HG03139 (cell line): ENCODE results near the gene RSPH3.

Experiments
- ATAC-seq: cut with Tn5 transposase; IDR thresholded peaks from one replicate; pipeline ENCODE4 v1.9.1; 2021; ENCODE audit not compliant: unreplicated experiment

The RSPH3 gene

DNA sequence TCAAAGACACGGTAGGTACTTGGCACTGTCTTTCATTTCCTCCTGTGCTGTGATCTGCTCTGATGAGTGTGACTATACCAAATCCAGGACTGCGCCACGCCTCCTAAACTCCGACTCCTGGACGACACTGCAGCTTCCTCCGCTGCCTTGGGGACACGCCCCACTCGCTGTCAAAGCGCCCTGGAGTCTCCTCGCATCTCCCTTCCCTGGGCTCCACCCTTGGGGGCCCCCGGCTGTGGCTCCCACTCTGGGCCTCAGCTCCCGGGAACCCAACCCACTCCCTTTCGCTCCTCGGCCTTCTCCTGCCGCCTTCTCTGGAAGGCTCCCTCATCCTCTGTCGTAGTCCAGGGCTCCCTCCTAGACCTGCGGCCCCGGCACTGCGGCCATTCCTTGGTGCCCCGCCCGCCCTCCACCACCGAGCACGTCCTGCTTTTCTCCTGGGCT is 61.2 kb downstream of the RSPH3 start:
- ATAC-seq: no peak

DNA sequence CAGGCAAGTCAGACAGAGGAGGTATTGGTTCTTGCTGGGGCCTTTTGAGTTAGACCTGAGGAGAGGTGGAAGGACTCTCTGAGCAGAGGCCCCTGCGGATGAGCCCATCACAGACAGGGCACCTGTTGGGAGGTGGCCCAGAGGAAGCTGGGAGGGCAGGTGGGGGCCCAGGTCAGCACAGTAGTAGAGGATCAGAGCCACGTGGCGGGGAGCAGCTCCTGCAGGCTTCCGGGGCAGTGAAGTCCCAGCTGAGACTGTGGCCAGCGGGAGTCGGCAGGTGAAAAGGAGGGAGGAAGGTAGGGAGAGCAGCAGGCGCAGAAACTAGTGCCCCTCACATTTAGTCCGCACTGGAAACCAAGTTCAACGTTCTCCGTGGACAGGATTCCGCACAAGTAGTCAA is 61.8 kb downstream of the RSPH3 start:
- no peak for ATAC-seq

DNA sequence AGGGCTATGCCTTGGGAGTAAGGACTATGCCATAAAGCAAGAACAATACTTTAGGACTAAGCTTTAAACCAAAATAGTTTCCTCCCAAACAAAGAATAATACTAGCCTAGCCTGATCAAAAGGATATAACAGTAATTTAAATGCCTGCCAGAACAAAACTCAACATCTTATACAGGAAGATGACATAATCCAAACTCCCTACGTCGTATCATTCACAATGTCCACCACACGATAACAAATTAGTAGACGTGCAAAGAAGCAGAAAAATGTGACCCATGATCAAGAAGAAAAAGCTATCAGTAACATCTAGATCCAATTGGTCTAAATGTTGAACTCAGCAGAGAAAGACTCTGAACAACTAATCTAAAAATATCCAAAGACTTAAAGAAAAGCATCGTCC is 65.8 kb downstream of the RSPH3 start:
- no peak for ATAC-seq

DNA sequence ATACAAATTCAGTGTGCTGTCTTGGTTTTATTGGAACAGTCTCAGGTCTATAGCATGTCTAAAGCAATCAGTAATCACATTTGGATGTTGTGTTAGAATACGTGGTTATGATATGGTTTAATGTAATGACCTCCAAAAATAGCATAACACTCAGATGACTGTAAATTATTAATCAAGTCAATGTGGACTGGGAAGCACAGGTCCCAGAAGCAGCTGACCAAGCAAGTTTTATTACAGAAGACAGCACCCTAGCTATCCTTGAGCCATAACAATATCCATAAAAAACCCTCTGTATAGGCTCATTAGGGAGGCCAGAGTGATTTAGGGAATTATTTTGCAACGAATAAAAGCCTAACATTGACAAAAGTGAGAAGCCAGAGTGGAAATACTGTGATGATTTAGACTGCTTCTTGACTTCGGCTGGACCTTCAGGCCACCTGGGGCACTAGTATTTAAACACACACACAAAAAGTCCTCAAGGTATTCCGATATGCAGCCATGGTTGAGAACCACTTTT is 66.9 kb downstream of the RSPH3 start:
- ATAC-seq: no peak

DNA sequence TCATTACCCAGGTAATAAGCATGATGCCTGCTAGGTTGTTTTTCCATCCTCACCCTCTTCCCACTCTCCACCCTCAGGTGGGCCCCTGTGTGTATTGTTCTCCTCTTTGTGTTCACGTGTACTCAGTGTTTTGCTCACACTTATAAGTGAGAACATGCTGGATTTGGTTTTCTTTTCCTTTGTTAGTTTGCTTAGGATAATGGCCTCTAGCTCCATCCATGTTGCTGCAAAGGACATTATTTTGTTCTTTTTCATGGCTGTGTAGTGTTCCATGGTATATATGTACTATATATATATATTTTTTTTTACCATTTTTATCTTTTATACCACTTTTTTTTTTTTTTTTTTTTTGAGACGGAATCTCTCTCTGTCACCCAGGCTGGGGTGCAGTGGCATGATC is 71.9 kb downstream of the RSPH3 start:
- no peak for ATAC-seq

DNA sequence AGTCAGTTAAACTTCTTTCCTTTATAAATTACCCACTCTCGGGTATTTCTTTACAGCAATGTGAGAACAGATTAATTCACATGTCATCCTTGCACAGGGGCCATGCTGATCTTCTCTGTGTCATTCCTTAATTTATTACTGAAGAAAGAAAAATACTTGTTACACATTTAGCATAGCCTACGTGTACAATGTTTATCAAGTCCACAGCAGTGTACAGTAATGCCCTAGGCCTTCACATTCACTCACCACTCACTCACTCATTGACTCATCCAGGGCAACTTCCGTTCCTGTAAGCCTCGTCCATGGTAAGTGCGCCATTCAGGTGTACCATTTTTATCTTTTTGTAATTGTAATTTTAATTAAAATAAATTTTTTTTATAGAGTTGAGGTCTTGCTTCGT is 73.6 kb downstream of the RSPH3 start:
- ATAC-seq: no peak

DNA sequence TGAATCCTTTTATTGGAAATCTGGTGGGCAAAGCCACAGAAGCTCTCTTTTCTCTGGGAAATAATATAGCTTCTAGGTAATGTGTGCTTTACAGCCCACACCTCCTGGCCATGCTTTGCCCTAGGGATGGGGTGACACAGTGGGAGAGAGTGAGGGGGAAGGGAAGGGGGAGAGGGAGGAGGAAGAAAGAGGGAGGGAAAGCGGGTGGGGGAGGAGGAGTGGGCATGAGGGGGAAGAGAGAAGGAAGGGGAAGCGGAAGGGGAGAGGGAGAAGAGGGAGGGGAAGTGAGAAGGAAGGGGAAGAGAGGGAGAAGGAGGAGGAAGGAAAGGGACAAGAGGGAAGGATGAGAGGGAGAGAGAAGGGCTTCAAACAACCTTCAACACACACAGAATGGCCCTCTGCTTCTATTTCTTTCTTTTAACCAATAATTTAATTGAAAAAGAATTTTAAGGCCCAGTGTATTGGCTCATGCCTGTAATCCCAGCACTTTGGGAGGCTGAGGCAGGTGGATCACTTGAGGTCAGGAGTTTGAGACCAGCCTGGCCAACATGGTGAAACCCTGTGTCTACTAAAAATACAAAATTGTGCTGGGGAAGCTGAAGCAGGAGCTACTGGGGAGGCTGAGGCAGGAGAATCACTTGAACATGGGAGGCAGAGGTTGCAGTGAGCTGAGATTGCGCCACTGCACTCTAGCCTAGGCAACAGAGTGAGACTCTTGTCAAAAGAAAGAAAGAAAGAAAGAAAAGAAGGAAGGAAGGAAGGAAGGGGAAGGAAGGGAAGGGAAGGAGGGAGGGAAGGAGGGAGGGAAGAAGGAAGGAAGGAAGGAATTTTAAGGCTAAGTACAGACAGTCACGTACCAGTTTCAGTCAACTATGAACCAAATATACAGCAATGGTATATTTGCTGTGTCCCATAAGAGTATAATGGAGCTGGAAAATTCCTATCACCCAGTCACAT is 75.2 kb downstream of the RSPH3 start:
- no peak for ATAC-seq

DNA sequence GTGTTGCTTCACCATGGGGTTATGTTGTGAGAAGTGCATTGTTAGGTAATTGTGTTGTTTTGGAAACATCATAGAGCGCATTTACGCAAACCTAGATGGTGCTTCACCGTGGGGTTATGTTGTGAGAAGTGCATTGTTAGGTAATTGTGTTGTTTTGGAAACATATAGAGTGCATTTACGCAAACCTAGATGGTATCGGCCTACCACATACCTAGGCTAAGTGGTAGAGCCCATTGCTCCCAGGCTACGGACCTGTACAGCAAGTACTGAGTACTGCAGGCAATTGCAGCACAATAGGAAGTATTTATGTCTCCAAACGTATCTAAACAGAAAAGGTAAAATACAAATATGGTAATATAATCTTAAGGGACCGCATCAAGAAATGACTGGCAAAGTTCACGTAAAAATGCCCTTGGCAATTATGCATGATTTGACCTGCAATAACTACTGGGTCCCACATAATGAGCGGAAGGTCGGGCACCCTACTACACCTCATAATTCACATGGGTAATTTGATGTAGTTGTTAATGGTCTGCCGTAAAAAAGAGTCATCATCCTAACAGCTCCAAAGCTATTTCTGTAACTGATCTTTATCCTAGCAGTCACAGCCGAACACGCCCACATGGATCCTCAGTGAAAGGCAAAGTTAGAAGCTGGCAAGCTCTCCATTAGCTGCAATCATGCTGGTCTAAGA is 76.0 kb downstream of the RSPH3 start:
- ATAC-seq: no peak
